Heart right ventricle (tissue), 16 donors: ENCODE data around the gene ANTXR1. TPM values are rescaled to one million over a fixed set of nuclear protein-coding genes. Genes with fewer than 3 reads are reported as not detected.

Experiments used
- ATAC-seq, 8 donors: fragments of 200-7000 bp; cut with Tn5 transposase; one replicate each; pipeline ENCODE4 v1.9.1; 2020; ENCODE audit warnings: mild to moderate bottlenecking in 8 of 8, moderate library complexity in 8 of 8, moderate number of reproducible peaks in 1 of 8
- DNase-seq, 2 donors: peaks; one replicate each; pipeline ENCODE4 v3.0.0-alpha.2; 2020
- H3K27ac ChIP-seq, 10 donors: fragments of 200-600 bp; sonication (generic) in 2 of 10; one replicate each; pipeline versions ENCODE4 v1.5.0 to v1.8.0; 2020 to 2022; ENCODE audit warnings: mild to moderate bottlenecking in 3 of 10
- H3K27me3 ChIP-seq, 7 donors: fragments of 200-600 bp; one replicate each; pipeline ENCODE4 v1.8.0; 2021 to 2022; ENCODE audit warnings: mild to moderate bottlenecking in 2 of 7
- H3K36me3 ChIP-seq, 9 donors: fragments of 200-600 bp; sonication (generic) in 1 of 9; one replicate each; pipeline versions ENCODE4 v1.5.0 to v1.8.0; 2020 to 2022; ENCODE audit warnings: mild to moderate bottlenecking in 2 of 9
- H3K4me1 ChIP-seq, 9 donors: fragments of 200-600 bp; sonication (generic) in 1 of 9; one replicate each; pipeline versions ENCODE4 v1.5.0 to v1.8.0; 2020 to 2022; ENCODE audit warnings: mild to moderate bottlenecking in 4 of 9
- H3K4me3 ChIP-seq, 10 donors: fragments of 200-600 bp; sonication (generic) in 2 of 10; one replicate each; pipeline versions ENCODE4 v1.5.0 to v1.8.0; 2020 to 2022; ENCODE audit warnings: mild to moderate bottlenecking in 7 of 10, moderate library complexity in 2 of 10
- H3K9me3 ChIP-seq, 11 donors: fragments of 200-600 bp in 10 of 11; sonication (generic) in 2 of 11; one replicate each; pipeline versions ENCODE4 v1.5.0 to v1.8.0; 2013 to 2022; ENCODE audit warnings: mild to moderate bottlenecking in 2 of 11, control low read depth in 1 of 11, moderate library complexity in 1 of 11
- CTCF ChIP-seq, 9 donors: fragments of 200-600 bp; sonication (generic) in 2 of 9; IDR thresholded peaks; one replicate each; pipeline versions ENCODE4 v1.5.0 to v1.8.0; 2021 to 2022; ENCODE audit warnings: antibody characterized with exemption in 9 of 9, mild to moderate bottlenecking in 5 of 9, moderate library complexity in 1 of 9
- WGBS, 2 donors: extraction: QIAGEN DNeasy Blood & Tissue Kit; methylation state at CpG; one replicate each; pipeline ENCODE4 v1.1.7; 2013; ENCODE audit warnings: inconsistent platforms in 1 of 2; 5-methylcytosine and 5-hydroxymethylcytosine counted together
- intact Hi-C, 10 donors: fragments of 100-400 bp; cut with DNase I; formaldehyde crosslinking; loops; one replicate each; pipeline versions ENCODE4 v1.11.1 to v1.14.2; 2022
- polyA plus RNA-seq, 2 donors: library from polyadenylated mRNA; stranded (reverse); fragments of 200-250 nt; gene quantifications; one replicate each; pipeline ENCODE4 v1.2.3, GENCODE V29; 2013
- total RNA-seq, 10 donors: library from RNA; stranded (reverse); fragmentation: NEBNext Ultra II Directional in 3 of 10; extraction: Animal tissue kit (Norgen Biotek cat#: 25700) in 3 of 10; gene quantifications; one replicate each; pipeline versions ENCODE4 v1.2.1 to v1.2.4, GENCODE V29; 2021 to 2023
- donor health status: Arrhythmogenic right ventricular cardiomyopathy.
- donor health status: ischemic (EF 13 %, LVEDD 7.1; RV severe dilation, severe dysfunction).
- donor health status: healthy with polysubstance abuse.
- donor health status: DM: no; HTN: yes; CAD: no.
- donor health status: DM: no; HTN: no; CAD: no.
- donor health status: ischemic (EF 25% LVEDD 6.9; RV normal size, moderate dysfunction).
- donor health status: ischemic (EF 25% LVEDD 5.7; RV mildly dilated, moderate dysfunction).
- donor health status: healthy.
- donor health status: DM: yes; HTN: yes; CAD: no.
- donor health status: Ischemic cardiomyopathy.
- donor health status: ischemic (EF 35%, LVEDD 5.7; RV mildly dilated, moderate dysfunction).
- donor health status: nonischemic (EF 11% LVEDD 7.7; RV severe dilation, severe dysfunction).
- donor health status: DM: yes; HTN: yes; CAD: no.
- donor health status: PGD.
- donor health status: ischemic (EF 29% LVEDD 5.4; RV normal size, mild dysfunction).
- donor health status: nonischemic (EF 23%, LVEDD 6.1; RV moderate dilation, normal function).

The ANTXR1 gene
- total and polyA plus RNA-seq, 12 donors: 8.9 to 33.1 (median 24.1) TPM

- no peak for TF ChIP-seq CTCF (IDR thresholded peaks at IDR 0.05)
- intact Hi-C loops: loop anchor here in 1 of 10 donors (1.0 kb wide), 1 partner anchor 10 kb away; no protein-coding TSS in a partner anchor
- 62 to 74% methylated on average over 2 of the region's 2 CpGs for WGBS, 2 donors
Observed at GRCh38 chr2:69205491-69205890, 192.5 kb downstream of the ANTXR1 start.

GRCh38 chr2:69208023-69208595, 195.1 kb downstream of the ANTXR1 start:
- ATAC-seq (no peak), DNase-seq (no peak)
- peaks cover 0 to 9% (median 0%) of the 10 kb centered on the region in 11 donors for H3K9me3 ChIP-seq
- intact Hi-C loops: no loop called here
- H3K36me3 ChIP-seq: no peaks in the 10 kb centered on the region
- peaks cover 0 to 22% (median 3%) of the 10 kb centered on the region in 9 donors for H3K4me1 ChIP-seq
- H3K4me3 ChIP-seq: no peak overlapping the region
- TF ChIP-seq CTCF (IDR thresholded peaks at IDR 0.05): peak in 2 of 9 donors; percentile 15 to 18
- H3K27me3 ChIP-seq: no peaks in the 10 kb centered on the region
- 88 to 90% methylated on average over 1 of the region's 1 CpG for WGBS, 2 donors
- H3K27ac ChIP-seq: no peak overlapping the region

More at GRCh38 chr2:69205491-69205890, 192.5 kb downstream of the ANTXR1 start:
- peaks cover 0 to 9% (median 0%) of the 10 kb centered on the region in 11 donors for H3K9me3 ChIP-seq
- H3K36me3 ChIP-seq: no peaks in the 10 kb centered on the region
- peaks cover 0 to 28% (median under 1%) of the 10 kb centered on the region in 9 donors for H3K4me1 ChIP-seq
- DNase-seq: no peak
- no peak overlapping the region for H3K27ac ChIP-seq
- no peak overlapping the region for H3K4me3 ChIP-seq
- no peaks in the 10 kb centered on the region for H3K27me3 ChIP-seq
- peak in 1 of 8 donors; percentile 19 for ATAC-seq

- intact Hi-C loops: no loop called here
- no peak for TF ChIP-seq CTCF (IDR thresholded peaks at IDR 0.05)
- H3K9me3 ChIP-seq: peaks cover 0 to 9% (median 0%) of the 10 kb centered on the region in 11 donors
- no peak for ATAC-seq
- no peak overlapping the region for H3K27ac ChIP-seq
- H3K4me3 ChIP-seq: no peak overlapping the region
- DNase-seq: no peak
- H3K4me1 ChIP-seq: peaks cover 0 to 34% (median 17%) of the 10 kb centered on the region in 9 donors
- H3K27me3 ChIP-seq: no peaks in the 10 kb centered on the region
- WGBS, 2 donors: 82 to 92% methylated on average over 3 of the region's 3 CpGs
- no peaks in the 10 kb centered on the region for H3K36me3 ChIP-seq
Observed at GRCh38 chr2:69209482-69209881, 196.5 kb downstream of the ANTXR1 start.

- Histone ChIP-seq H3K9me3 (peaks cover 0 to 9% (median 0%) of the 10 kb centered on the region in 11 donors), H3K27me3 (no peaks in the 10 kb centered on the region), H3K4me3 (no peak overlapping the region), H3K27ac (no peak overlapping the region), H3K36me3 (no peaks in the 10 kb centered on the region), H3K4me1 (peaks cover 0 to 33% (median 24%) of the 10 kb centered on the region in 9 donors)
- ATAC-seq: no peak
- 91 to 92% methylated on average over 6 of the region's 6 CpGs for WGBS, 2 donors
- intact Hi-C loops: loop anchor here in 1 of 10 donors (10.0 kb wide), 1 partner anchor 94 kb away; no protein-coding TSS in a partner anchor
- no peak for DNase-seq
- TF ChIP-seq CTCF (IDR thresholded peaks at IDR 0.05): no peak
Observed at GRCh38 chr2:69210385-69210784, 197.4 kb downstream of the ANTXR1 start.
